GM10266 (cell line): ENCODE measurements around the gene NAA10.

Source experiments
- DNase-seq: peaks from one replicate; pipeline ENCODE4 v3.0.0; 2012; ENCODE audit errors: extremely low spot score
- TF ChIP-seq, protein P1 (sequence below): IDR thresholded peaks from 2 replicates; pipeline ENCODE4 v1.5.1; 2012; ENCODE audit warnings: mild to moderate bottlenecking, low read depth; ENCODE audit not compliant: control insufficient read depth, insufficient read depth; ENCODE audit errors: missing control alignments

Gene NAA10

DNA sequence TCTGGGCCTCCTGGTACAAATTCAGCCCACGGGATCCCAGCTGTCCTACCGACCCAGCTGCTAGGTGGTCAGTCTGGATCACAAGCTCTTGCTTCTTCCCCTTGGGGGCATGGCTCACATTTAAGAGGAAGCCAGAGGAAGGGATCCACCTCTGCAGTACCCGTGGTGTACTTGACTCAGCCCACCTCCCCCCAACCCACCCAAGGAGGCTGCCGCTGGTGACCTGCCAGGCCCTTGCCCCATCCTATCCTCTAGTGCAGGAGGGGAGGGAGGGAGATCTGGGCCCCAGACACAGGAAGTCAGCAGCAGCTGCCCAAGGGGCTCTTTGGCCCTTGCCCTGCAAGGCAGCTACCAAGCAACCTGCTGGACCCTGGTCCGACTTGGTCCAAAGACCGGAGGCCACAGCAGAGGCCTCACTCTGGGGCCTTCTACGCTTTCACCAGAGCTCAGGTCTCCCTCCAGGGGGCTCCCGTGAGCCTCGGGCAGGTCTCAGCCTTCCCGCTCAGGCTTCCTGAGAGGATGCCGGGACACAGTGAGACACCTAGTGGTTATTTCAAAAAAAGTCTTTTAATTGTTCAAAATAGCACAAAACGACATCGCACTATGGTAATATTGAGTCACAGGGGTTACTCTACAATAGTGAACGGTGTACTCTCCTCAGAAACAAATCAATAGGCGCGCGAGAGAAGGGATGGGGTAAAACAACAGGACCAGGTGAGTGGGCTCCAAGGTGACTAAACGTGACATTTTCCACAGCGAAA is 12.4 kb upstream of the NAA10 start:
- DNase-seq = peak; percentile 83
- TF ChIP-seq, protein P1, sequence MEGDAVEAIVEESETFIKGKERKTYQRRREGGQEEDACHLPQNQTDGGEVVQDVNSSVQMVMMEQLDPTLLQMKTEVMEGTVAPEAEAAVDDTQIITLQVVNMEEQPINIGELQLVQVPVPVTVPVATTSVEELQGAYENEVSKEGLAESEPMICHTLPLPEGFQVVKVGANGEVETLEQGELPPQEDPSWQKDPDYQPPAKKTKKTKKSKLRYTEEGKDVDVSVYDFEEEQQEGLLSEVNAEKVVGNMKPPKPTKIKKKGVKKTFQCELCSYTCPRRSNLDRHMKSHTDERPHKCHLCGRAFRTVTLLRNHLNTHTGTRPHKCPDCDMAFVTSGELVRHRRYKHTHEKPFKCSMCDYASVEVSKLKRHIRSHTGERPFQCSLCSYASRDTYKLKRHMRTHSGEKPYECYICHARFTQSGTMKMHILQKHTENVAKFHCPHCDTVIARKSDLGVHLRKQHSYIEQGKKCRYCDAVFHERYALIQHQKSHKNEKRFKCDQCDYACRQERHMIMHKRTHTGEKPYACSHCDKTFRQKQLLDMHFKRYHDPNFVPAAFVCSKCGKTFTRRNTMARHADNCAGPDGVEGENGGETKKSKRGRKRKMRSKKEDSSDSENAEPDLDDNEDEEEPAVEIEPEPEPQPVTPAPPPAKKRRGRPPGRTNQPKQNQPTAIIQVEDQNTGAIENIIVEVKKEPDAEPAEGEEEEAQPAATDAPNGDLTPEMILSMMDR = peak; percentile 72

DNA sequence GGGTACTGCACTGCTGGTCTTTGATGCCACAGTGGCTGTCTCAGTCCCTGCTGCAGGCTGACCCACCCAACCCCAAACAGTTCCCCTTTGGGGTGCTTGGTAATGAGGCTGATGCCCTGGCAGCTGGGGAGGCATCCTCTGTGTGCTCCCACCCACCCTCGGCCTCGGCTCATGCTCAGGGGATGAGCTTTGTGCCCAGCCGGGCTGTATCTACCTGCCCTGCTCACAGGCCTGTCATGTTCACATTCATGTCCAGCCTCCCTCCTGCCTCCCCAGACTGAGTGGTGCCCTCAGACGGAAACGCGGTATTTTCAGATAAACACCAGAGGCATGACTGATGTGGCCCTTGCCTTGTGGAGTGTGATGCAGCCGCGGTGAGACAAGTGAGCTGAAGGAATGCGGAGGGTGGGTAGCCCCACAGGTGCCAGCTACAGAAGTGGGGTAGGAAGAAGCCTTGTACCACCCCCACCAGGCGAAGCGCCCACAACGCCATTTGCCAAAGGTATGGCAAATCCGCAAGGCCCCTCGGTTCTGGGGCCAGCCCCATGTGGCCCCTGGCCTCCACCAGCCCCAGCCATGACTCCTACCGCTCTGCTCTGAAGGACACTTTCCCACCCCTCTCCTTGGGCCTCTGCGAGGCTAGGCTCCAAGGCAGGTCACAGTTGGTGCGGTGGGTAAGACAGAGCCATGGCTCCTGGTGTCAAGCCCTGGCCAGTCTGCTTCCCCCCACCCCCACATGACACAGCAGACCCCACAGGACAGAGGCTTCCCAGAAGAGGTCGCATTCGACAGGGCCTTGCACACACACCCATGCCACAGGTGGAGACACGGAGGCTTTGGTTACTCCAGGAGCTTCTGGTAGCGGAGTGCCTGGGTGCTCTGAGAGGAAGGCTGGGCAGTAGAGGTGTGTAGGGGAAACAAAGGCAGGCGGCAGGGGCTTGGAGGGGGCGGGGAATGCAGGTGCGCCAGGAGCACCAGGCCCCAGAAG is 11.4 kb upstream of the NAA10 start:
- TF ChIP-seq, protein P1 = no peak
- no peak for DNase-seq

DNA sequence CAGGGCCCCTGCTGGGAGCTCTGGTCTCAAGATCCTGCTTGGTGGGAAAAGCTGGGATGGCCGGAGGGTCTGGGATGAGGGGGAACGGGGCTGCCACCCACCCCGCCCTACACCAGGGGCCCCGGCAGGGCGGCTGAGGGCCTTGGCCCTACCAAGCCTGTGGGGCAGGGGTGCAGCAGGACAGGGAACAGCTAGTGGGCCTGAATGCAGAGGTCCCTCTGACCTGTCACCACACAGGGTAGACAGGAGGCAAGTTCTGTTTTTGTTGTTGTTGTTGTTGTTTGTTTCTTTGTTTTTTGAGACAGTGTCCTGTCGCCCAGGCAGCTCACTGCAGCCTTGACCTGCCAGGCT is 9.9 kb upstream of the NAA10 start:
- DNase-seq = no peak

DNA sequence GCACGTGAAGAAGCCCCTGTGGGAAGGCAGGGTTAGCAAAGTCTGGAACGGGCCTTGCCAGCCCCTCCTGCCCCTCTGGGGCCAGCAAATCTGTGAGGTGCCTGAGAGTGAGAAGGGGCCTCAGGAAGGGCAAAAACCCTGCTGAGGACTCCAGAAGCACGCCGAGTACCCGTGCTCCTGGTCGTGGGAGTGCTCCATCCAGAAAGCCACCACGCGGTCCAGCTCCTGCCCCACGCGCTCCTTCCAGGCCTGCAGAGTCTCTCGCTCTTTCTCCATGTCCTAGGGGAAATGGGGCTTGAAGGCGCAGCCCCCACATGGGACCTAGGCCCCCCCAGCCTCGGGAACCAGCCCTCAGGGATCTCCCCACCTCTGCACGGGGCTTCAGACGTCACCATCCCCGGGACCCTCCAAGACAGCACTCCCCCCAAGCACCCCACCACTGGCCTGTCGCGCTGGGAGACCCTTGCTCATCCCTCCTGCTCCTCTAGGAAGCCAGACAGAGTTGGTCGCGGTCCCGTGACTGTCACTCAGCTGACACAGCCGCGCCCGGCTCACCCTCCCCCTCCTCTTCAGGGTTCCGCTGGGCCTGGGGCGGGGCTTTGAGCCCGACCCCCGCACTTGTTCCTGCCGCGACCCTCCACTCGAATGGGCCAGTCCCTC is 9.4 kb upstream of the NAA10 start, which contains the start of gene RENBP:
Gene RENBP, minus strand, starts transcription at position 504 of the 660 bp plus-strand sequence. Its CDS starts 33 bp downstream, at position 471.
- DNase-seq = peak; percentile 45
- TF ChIP-seq, protein P1 = no peak

More for the DNA sequence above, 9.9 kb upstream of the NAA10 start:
- TF ChIP-seq, protein P1 = no peak

DNA sequence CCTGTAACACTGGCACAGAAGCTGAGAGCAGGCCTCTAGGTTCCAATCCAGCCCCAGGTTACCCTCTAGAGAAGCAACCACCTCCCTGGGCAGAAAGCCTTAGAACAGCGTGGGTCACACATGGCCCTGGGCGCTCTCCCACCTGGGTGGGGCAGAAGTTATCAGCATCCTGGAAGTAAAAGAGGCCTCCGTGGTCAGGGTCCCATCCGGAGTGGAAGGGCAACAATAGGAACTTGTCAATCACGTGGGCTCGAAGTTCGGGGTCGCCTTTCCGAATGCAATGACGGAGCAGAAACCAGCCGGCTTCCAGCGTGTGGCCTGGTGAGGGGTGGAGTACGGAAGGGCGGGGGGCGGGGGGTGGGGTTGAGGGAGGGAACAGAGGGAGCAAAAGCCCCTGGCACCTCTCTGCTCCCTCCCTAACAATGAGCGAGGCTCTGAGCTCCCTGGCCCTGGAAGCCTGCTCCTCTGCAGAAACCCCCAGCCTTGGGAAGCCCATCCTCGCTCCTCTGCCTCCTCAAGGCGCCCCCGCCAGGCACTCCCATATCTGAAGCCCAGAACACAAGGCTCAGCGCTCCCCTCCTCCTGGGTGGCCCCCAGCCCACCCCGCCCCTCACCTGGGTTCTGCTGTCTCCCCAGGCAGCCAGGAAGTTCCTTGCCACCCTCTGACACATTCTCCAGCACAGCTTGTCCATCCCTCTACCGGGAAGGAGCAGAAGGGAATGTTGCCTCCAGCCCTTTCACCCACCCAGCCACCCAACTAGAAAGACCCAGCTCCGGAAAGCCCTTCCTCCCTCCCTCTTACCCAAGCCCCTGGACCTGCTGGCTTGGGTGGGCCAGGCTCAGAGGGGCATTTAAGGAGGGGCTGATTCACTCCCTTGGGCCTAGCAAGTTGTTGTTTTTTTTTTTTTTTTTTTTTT is 6.8 kb upstream of the NAA10 start:
- TF ChIP-seq, protein P1 = no peak
- DNase-seq = no peak

DNA sequence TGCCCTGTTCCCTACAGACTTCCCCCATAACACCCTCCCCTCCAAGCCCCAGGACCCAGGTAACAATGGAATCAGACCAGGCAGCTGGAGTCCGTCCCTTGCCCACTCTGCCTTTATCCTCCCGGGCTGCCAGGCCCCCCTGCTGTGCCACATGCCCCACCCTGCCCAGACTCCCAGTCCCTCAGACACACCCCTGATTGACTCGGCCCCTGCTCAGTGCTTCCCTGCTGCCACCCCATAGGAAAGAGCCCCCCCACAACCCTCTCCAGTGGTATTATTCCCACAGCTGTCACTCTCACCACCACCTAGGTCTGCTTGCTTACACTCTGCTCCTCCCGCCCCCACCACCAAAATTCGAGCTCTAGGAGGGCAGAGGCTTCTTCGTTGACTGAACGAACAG is 4.7 kb upstream of the NAA10 start:
- no peak for DNase-seq
- TF ChIP-seq, protein P1 = no peak
